Ishikawa (cell line): ENCODE results near the gene IGDCC3.

Source experiments
- EP300 ChIP-seq: IDR thresholded peaks from 2 replicates; pipeline ENCODE4 v1.6.1; 2012; ENCODE audit warnings: borderline replicate concordance
- FOXM1 ChIP-seq: IDR thresholded peaks from 2 replicates; pipeline ENCODE4 v1.6.1; 2012; ENCODE audit warnings: low read depth, borderline replicate concordance
- TAF1 ChIP-seq: IDR thresholded peaks from 2 replicates; pipeline ENCODE4 v1.6.1; 2012; ENCODE audit warnings: low read depth, mild to moderate bottlenecking
- TCF12 ChIP-seq: IDR thresholded peaks from 2 replicates; pipeline ENCODE4 v1.6.1; 2012; ENCODE audit warnings: low read depth

DNA sequence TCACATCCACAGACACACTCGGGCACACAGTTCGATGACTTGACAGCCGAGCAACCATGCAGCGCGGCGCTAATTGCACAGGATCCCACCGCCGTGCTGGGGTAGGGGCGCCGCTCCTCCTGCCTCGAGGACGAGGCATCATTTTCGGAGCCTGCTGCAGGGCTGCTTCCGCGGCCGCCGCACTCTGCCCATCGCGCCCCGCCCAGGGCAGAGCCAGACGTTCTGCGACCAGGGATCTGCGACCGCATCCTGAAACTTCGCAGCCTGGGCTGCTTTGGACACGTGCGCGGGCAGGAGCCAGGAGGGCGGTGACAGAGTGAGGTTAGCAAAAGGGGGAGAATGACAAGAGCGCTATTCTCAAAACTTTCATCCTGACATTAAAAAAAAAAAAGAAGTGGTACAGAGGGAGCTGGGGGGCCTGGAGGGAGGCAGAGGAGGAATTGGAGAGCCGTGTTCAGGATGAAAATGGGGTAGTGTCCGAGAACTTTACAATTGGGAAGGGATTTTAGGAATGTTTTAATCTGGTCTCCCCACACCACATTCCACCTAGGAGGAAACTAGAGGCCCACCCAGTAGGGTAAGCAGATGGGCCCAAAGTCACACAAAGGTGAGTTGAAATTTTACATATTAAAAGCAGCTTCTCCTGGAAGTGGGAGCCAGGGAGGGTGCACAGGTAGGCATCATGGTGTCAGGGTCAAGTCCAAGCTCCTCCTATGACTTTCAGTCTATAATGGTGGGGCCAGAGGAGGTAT, 15.9 kb downstream of the IGDCC3 start:
- no peak for TF ChIP-seq TAF1
- TF ChIP-seq TCF12: no peak
- no peak for TF ChIP-seq FOXM1
- no peak for TF ChIP-seq EP300
